GM13976 (cell line): ENCODE results near the gene COLGALT1.

Source experiments
- DNase-seq: peaks from one replicate; pipeline ENCODE4 v3.0.0; 2012; ENCODE audit warnings: low spot score
- in situ Hi-C: fragments of 300-500 bp; cut with MboI; formaldehyde crosslinking; loops from one replicate; pipeline ENCODE4 v1.12.0; 2022; ENCODE audit warnings: low sequenced_read_pairs, mixed read lengths, inconsistent platforms; ENCODE audit not compliant: unreplicated experiment
- TF ChIP-seq, protein P1 (sequence below): IDR thresholded peaks from 2 replicates; pipeline ENCODE4 v1.5.1; 2012; ENCODE audit warnings: borderline replicate concordance, mild to moderate bottlenecking; ENCODE audit not compliant: insufficient read depth; ENCODE audit errors: extremely low read depth, missing control alignments, control extremely low read depth

The COLGALT1 gene

DNA sequence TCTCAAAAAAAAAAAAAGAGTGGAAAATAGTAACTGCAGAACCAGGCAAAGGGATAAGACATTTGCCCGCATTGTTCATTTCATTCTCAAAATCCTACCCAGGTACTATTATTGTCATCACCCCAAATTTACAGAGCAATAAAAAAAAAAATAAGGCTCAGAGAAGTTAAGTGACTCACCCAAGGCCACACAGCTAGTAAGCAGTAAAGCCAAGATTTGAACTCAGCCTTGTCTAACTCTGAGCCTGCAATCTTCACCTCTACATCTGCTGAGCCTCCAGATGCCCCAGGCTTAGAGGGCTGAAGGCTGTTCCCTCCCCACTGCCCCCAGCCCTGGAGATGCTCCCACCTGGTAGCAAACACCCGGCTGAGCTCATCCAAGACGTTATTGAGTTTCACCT lies 71.7 kb downstream of the COLGALT1 start:
- DNase-seq: no peak
- TF ChIP-seq, protein P1, sequence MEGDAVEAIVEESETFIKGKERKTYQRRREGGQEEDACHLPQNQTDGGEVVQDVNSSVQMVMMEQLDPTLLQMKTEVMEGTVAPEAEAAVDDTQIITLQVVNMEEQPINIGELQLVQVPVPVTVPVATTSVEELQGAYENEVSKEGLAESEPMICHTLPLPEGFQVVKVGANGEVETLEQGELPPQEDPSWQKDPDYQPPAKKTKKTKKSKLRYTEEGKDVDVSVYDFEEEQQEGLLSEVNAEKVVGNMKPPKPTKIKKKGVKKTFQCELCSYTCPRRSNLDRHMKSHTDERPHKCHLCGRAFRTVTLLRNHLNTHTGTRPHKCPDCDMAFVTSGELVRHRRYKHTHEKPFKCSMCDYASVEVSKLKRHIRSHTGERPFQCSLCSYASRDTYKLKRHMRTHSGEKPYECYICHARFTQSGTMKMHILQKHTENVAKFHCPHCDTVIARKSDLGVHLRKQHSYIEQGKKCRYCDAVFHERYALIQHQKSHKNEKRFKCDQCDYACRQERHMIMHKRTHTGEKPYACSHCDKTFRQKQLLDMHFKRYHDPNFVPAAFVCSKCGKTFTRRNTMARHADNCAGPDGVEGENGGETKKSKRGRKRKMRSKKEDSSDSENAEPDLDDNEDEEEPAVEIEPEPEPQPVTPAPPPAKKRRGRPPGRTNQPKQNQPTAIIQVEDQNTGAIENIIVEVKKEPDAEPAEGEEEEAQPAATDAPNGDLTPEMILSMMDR: no peak
- in situ Hi-C loops: no loop called here

DNA sequence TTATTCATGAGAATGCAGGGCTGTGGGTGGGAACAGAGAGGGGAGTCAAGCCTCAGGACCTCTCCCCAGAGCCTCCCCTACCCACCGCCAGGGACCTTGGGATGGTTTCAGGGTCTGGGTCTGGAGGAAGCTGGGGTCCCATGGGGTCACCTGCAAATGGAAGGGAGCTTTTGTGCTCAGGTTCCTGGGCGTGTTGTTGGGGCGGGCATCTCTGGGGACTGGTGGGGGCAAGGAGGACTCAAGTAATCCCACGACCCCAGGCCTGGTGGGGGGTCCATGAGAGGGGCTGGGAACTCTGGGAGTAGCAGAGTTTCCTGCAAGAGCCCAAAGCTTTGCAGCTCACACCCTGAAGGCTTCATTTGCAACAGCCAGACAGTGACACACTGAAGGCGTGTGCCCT lies 72.5 kb downstream of the COLGALT1 start:
- DNase-seq: no peak
- TF ChIP-seq, protein P1: no peak
- in situ Hi-C loops: no loop called here

DNA sequence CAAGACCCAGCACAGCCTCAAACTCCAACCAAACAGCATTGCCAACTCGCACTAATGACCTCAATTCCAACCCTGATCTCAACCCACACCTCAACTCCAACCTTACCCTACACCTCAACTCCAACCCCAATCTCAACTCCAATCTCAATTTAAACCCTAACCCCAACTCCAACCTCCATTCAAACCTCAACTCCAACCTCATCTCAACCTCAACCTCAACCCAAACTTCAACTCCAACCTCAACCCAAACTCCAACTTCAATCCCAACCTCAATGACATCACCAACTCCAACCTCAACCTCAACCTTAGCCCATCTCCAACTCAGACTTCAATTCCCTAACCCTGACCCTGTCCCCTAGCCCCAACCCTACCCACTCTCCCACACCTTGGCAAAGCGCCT lies 74.3 kb downstream of the COLGALT1 start:
- in situ Hi-C loops: no loop called here
- no peak for DNase-seq
- TF ChIP-seq, protein P1: no peak

DNA sequence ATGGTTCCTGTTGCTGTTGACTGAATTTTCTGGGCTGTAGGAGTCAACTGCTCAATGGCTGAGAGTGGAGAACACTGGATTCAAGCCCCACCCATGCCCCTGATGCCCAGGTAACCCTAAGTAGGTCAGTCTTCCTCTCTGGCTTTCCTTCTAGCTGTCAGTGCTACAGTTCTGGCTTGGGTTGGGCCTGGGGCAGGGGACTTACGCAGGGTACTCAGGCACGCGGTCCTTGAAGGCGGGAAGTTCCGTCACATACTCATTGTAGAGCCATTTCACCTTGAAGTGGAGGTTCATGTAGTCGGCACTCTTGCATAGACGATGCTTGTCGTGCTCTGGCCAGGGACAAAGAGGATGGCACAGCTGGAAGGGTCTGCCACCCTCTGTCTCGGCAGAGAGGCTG lies 77.1 kb downstream of the COLGALT1 start:
- no peak for DNase-seq
- TF ChIP-seq, protein P1: no peak

More for the DNA sequence above, 77.1 kb downstream of the COLGALT1 start:
- in situ Hi-C loops: no loop called here
